AG04449 (cell line): Measurements from ENCODE around the gene FAM131A.
A peak's percentile ranks its signal among the peaks of the same experiment; 100 is the strongest.

ENCODE experiments used
- CTCF ChIA-PET: fragments of 350-600 bp; formaldehyde crosslinking; extraction: SDS; loops from one replicate; lab custom pipeline; 2021; ENCODE audit warnings: antibody characterized with exemption; lab: Yijun Ruan, JAX
- POLR2A ChIA-PET: fragments of 400-600, 350-600 bp; formaldehyde crosslinking; extraction: SDS; loops from one replicate; lab custom pipeline; 2020; ENCODE audit warnings: antibody characterized with exemption, inconsistent platforms; lab: Yijun Ruan, JAX
- DNase-seq: peaks from one replicate; pipeline ENCODE4 v3.0.0-alpha.2; 2010; ENCODE audit warnings: low read depth, low spot score
- H3K4me3 ChIP-seq: 2 replicates; pipeline ENCODE4 v1.5.1; 2011; ENCODE audit warnings: low read depth, mild to moderate bottlenecking, control low read depth, low read length
- TF ChIP-seq, protein P1 (sequence below): IDR thresholded peaks from one replicate; pipeline ENCODE4 v1.5.1; 2011; ENCODE audit warnings: mild to moderate bottlenecking, moderate library complexity, low read length, control low read depth, inconsistent platforms; ENCODE audit not compliant: insufficient read depth; ENCODE audit errors: missing control alignments

The FAM131A gene

DNA sequence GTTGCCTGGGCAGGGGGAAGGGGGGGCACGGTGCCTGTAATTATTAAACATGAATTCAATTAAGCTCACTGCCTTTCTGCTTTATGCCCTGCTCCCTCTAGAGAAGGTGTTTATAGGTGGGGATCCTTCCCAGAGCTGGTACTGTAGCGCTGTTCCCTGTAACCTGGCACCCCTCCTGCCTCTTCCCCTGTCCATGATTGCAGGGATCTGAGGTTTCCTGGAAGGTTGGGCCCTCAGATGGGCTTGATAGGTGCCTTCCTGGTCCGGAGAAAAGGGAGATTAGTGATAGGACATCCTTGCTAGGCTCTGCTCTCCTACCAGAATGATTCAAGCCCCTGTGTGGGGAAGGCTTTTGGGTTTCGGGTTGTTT lies 2.1 kb upstream of the FAM131A start:
- ChIA-PET CTCF (interaction anchor here (1.0 kb wide), 2 partner anchors 10 to 208 kb away, joined by 3 read pairs; no protein-coding TSS in a partner anchor), POLR2A (interaction anchor here (1.4 kb wide), 1 partner anchor 11 kb away, joined by 3 read pairs; no protein-coding TSS in a partner anchor)
- TF ChIP-seq, protein P1, sequence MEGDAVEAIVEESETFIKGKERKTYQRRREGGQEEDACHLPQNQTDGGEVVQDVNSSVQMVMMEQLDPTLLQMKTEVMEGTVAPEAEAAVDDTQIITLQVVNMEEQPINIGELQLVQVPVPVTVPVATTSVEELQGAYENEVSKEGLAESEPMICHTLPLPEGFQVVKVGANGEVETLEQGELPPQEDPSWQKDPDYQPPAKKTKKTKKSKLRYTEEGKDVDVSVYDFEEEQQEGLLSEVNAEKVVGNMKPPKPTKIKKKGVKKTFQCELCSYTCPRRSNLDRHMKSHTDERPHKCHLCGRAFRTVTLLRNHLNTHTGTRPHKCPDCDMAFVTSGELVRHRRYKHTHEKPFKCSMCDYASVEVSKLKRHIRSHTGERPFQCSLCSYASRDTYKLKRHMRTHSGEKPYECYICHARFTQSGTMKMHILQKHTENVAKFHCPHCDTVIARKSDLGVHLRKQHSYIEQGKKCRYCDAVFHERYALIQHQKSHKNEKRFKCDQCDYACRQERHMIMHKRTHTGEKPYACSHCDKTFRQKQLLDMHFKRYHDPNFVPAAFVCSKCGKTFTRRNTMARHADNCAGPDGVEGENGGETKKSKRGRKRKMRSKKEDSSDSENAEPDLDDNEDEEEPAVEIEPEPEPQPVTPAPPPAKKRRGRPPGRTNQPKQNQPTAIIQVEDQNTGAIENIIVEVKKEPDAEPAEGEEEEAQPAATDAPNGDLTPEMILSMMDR = no peak
- H3K4me3 ChIP-seq = 0 out of 2 replicates have a peak overlapping the region, but pooled peaks have one; percentile 72
- DNase-seq = no peak

DNA sequence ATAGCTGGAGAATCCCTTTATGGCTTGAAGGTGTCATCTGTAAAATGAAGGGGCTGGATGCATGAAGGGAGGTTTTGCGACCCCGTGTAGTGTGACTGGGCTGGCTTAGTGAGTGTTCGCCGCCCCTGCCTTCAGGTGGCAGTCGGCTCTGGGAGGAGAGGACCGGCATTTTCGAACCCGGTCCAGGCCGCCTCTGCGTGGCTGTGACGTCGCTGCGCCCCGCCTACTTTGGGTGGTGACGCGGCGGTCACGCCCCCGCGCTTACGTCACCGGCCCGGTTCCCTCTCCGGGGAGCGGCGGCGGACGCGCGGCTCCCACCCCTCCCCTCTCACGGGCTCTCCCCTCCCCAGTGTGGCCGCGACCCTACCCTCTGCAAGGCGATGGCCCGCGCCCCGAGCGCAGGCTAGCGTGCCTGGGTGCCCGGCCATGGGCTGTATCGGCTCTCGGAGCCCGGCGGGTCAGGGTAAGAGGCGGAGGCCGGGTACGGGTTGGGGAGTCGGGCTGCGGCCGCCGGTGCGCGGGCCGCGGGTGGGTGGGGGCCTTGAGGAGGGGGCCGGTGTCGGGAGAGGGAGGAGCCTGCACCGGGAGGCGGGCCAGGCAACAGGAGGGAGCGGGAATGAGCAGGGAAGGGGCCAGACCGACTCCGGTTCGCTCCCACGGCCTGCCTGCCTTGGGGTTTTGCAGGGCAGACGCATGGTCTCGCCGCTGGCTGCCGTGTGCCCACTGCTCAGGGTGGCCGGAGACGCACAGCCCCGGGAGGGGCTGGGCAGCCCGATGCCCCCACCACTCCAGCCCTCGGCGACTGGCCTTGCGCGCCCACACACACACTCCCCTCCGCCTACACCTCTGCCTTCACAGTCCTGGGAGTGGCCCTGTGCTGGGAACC lies 1.5 kb upstream of the FAM131A start:
- no peak for DNase-seq
- TF ChIP-seq, protein P1 = no peak
- peak overlapping the region; percentile 72 for H3K4me3 ChIP-seq
- ChIA-PET POLR2A (interaction anchor here (1.4 to 1.5 kb wide), 2 partner anchors 12 to 15 kb away, joined by 3 to 5 read pairs; no protein-coding TSS in a partner anchor), CTCF (interaction anchor here (1.0 kb wide), 2 partner anchors 10 to 208 kb away, joined by 3 read pairs; no protein-coding TSS in a partner anchor)

DNA sequence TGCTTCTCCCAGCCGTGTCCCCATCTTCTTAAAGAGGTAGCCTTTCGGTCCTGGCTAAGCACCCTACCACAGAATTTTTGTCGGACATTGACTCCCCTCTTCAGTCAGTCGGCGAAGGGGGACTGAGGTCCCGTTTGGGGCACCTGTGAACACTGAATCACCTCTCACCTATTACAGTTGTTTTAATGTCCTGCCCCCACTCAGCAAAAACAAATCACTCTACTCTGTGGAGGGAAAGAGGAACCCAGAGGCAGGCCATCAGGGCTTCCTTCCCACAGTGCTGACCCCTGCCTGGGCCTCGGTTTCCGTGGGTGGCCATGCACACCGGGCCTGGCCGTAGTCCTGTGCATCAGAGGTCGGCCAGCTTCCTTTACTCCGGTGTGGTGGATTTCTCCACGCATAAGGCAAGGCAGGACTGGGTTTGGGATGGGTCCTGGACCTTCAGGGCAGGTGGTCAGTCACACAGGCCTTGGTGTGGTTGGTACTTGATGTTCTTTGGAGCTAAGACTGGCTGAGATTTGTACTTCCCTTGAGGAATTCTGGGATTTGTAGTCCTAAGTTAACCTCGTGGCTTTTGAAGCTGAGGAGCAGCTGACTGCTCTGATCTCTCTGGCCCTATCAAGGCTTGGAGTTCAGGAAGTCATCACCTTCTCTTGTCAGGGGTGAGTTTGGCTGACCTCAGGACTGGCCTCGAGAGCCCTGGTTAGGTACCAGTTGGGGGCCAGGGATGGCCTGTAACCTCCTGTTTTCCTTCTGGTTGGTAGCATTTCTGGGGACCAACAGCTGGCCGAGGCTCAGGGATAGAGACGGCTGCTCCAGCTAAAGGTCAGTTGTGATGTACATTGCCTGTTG lies 627 bp upstream of the FAM131A start:
- TF ChIP-seq, protein P1 = no peak
- ChIA-PET POLR2A (interaction anchor here (0.6 to 1.5 kb wide), 6 partner anchors 10 to 37 kb away, joined by 3 to 5 read pairs (median 4); no protein-coding TSS in a partner anchor), CTCF (interaction anchor here (0.6 to 4.2 kb wide), 8 partner anchors 9 to 432 kb away, joined by 3 to 32 read pairs (median 5); partner anchors contain the start of genes CLCN2, EEF1AKMT4 and POLR2H)
- H3K4me3 ChIP-seq = peak overlapping the region; percentile 72
- no peak for DNase-seq

DNA sequence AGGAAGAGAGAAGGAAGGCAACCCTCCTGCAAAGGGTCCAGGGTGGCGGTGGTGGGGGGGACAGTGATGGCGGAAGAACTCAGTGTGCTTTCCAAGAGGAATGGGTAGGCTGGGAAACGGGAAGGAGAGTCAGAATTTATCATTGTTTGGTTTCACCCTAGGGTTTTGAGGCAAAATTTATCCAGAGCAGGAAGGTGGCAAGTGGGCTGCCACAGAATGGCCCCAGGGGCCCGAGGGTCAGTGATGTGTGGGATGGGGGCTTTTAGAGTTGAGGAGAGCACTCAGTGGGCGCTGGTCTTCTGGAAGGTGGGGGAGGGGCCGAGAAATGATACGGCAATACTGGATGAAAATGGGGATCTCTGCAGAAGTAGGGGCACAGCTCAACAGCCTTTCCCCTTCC lies 581 bp downstream of the FAM131A start:
- DNase-seq = no peak
- TF ChIP-seq, protein P1 = no peak
- no peak overlapping the region for H3K4me3 ChIP-seq
- CTCF ChIA-PET = interaction anchor here (1.3 to 4.2 kb wide), 8 partner anchors 8 to 203 kb away, joined by 3 to 32 read pairs (median 6); partner anchors contain the start of genes CLCN2, EEF1AKMT4 and POLR2H
- POLR2A ChIA-PET = no interaction called here

DNA sequence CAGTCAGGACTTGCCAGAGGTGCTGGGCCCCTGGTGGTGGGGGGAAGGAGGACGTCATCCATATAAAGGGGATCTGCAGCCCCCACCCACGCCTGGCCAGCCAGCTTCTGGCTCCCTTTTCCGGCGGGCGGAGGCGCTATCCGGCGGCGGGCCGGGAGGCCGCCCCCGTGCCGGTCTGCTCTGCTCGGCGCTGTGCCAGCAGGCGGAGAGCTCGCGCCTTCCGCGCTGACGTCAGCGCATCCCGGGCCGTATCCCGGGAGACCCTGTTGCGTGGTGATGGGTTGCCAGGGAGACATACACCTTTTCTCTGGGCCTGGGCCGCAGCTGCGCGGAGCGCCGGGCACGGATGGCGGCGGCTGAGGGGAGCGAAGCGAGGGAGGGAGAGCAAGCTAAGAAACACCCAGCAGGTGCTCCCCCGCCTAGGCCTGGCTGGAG lies 1.1 kb downstream of the FAM131A start:
- H3K4me3 ChIP-seq = peak overlapping the region; percentile 9; the same call in 1 of the 2 replicates
- TF ChIP-seq, protein P1 = no peak
- DNase-seq = no peak
- CTCF ChIA-PET = interaction anchor here (0.9 to 4.2 kb wide), 6 partner anchors 8 to 176 kb away, joined by 3 to 32 read pairs (median 4); partner anchors contain the start of gene EEF1AKMT4
- POLR2A ChIA-PET = no interaction called here
